ENCODE data around the gene EPHA7. TPM values are rescaled to one million over a fixed set of nuclear protein-coding genes. Genes with fewer than 3 reads are reported as not detected.

The EPHA7 gene
- total RNA-seq, 4 donors from 2014 or later = 158 to 262 (median 219) TPM

- H3K27ac ChIP-seq (replicated peaks in 1 of 4) = peak overlapping the region in 1 of 4 donors; percentile 37
- H3K4me3 ChIP-seq = no peak overlapping the region
- TF ChIP-seq EP300 (IDR thresholded peaks at IDR 0.05) (no peak), POLR2A (IDR thresholded peaks at IDR 0.05; ENCODE audit: low read depth) (no peak), POLR2AphosphoS5 (IDR thresholded peaks at IDR 0.05) (no peak)
- TF ChIP-seq, protein P1, sequence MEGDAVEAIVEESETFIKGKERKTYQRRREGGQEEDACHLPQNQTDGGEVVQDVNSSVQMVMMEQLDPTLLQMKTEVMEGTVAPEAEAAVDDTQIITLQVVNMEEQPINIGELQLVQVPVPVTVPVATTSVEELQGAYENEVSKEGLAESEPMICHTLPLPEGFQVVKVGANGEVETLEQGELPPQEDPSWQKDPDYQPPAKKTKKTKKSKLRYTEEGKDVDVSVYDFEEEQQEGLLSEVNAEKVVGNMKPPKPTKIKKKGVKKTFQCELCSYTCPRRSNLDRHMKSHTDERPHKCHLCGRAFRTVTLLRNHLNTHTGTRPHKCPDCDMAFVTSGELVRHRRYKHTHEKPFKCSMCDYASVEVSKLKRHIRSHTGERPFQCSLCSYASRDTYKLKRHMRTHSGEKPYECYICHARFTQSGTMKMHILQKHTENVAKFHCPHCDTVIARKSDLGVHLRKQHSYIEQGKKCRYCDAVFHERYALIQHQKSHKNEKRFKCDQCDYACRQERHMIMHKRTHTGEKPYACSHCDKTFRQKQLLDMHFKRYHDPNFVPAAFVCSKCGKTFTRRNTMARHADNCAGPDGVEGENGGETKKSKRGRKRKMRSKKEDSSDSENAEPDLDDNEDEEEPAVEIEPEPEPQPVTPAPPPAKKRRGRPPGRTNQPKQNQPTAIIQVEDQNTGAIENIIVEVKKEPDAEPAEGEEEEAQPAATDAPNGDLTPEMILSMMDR (IDR thresholded peaks at IDR 0.05) = no peak
- intact Hi-C loops (cut with DNase I) = no loop called here
- no peak for DNase-seq (ENCODE audit: extremely low spot score)
- H3K9me3 ChIP-seq = no peaks in the 10 kb centered on the region
- H3K36me3 ChIP-seq = peaks cover 0 to 38% (median 3%) of the 10 kb centered on the region in 4 donors
- peaks cover 0 to 33% (median 10%) of the 10 kb centered on the region in 4 donors for H3K4me1 ChIP-seq
- H3K27me3 ChIP-seq = no peaks in the 10 kb centered on the region
- WGBS = 53% methylated on average over 2 of the region's 2 CpGs
These were observed 170.7 kb downstream of the EPHA7 start for GRCh38 chr6:93248631-93249030.

DNA sequence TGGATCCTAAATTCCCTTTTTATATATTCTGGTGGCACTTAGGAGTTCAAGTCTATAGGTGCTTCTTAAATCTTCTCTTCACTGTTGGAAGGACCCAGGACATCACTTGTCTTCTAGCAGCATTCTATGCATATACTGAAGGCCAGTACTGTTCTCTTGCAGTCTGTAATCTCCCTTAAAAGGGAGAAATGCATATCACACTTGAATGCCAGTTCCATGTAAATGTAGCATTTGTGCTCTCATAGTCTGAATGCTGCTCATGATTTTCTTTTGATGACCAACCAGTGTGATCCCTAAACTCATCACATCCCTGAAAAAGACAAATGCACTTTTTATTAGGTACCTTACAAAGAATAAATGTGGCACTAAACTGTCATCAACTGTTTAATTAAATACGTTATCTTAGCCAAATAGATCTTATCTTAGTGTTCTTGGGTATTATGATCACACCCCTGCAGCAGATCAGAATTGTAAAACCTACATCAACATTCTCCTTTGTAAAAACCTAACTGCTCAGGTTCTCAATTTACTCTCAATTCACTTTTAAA is 176.1 kb downstream of the EPHA7 start:
- Histone ChIP-seq H3K9me3 (no peaks in the 10 kb centered on the region), H3K36me3 (peaks cover 0 to 29% (median 3%) of the 10 kb centered on the region in 4 donors), H3K27ac (replicated peaks in 1 of 4) (peak overlapping the region in 1 of 4 donors; percentile 14), H3K27me3 (no peaks in the 10 kb centered on the region), H3K4me1 (peaks cover 0 to 54% (median 31%) of the 10 kb centered on the region in 4 donors), H3K4me3 (no peak overlapping the region)
- WGBS = 42% methylated on average over 1 of the region's 1 CpG
- intact Hi-C loops (cut with DNase I) = no loop called here
- TF ChIP-seq POLR2A (IDR thresholded peaks at IDR 0.05; ENCODE audit: low read depth) = no peak
- TF ChIP-seq, protein P1 (IDR thresholded peaks at IDR 0.05) = no peak
- TF ChIP-seq EP300 (IDR thresholded peaks at IDR 0.05) = no peak
- no peak for TF ChIP-seq POLR2AphosphoS5 (IDR thresholded peaks at IDR 0.05)
- no peak for DNase-seq (ENCODE audit: extremely low spot score)

DNA sequence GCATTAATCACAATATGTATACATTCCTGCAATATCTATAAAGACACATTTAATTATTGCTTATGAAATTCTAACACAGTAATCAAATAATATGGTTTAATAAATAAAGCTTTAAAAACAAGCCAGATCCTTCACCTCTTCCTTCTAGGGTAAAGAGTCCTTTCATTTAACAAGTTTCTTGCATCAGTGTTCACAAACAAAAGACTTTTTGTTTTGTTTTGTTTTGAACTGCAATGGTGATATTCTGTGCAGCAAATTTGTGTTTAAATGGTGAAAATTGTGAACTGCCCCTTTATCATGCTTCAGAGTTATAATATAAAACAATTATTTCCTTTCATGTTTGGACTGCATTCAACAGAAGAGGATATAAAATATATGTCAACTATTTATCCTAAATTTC is 177.3 kb downstream of the EPHA7 start:
- Histone ChIP-seq H3K4me1 (peaks cover 0 to 44% (median 31%) of the 10 kb centered on the region in 4 donors), H3K27ac (replicated peaks in 1 of 4) (peak overlapping the region in 1 of 4 donors; percentile 16), H3K4me3 (no peak overlapping the region), H3K9me3 (no peaks in the 10 kb centered on the region), H3K27me3 (no peaks in the 10 kb centered on the region), H3K36me3 (peaks cover 0 to 25% (median 3%) of the 10 kb centered on the region in 4 donors)
- no peak for DNase-seq (ENCODE audit: extremely low spot score)
- TF ChIP-seq POLR2AphosphoS5 (IDR thresholded peaks at IDR 0.05) (no peak), POLR2A (IDR thresholded peaks at IDR 0.05; ENCODE audit: low read depth) (no peak)
- intact Hi-C loops (cut with DNase I) = no loop called here

- intact Hi-C loops (cut with DNase I) = no loop called here
- H3K36me3 ChIP-seq = no peaks in the 10 kb centered on the region
- TF ChIP-seq EP300 (IDR thresholded peaks at IDR 0.05) (no peak), POLR2A (IDR thresholded peaks at IDR 0.05; ENCODE audit: low read depth) (no peak)
- DNase-seq (ENCODE audit: extremely low spot score) = no peak
- H3K27me3 ChIP-seq = no peaks in the 10 kb centered on the region
- H3K9me3 ChIP-seq = no peaks in the 10 kb centered on the region
- H3K4me3 ChIP-seq = no peak overlapping the region
- H3K27ac ChIP-seq (replicated peaks in 1 of 4) = no peak overlapping the region
- 38% methylated on average over 1 of the region's 1 CpG for WGBS
- H3K4me1 ChIP-seq = peaks cover 0 to 44% (median 35%) of the 10 kb centered on the region in 4 donors
These were observed 180.7 kb downstream of the EPHA7 start for GRCh38 chr6:93238632-93239031.

- Histone ChIP-seq H3K9me3 (no peaks in the 10 kb centered on the region), H3K27me3 (no peaks in the 10 kb centered on the region), H3K4me3 (no peak overlapping the region), H3K36me3 (no peaks in the 10 kb centered on the region), H3K4me1 (peaks cover 0 to 18% (median 10%) of the 10 kb centered on the region in 4 donors), H3K27ac (replicated peaks in 1 of 4) (peak overlapping the region in 2 of 4 donors; percentile 1 to 19)
- DNase-seq (ENCODE audit: extremely low spot score) = no peak
- TF ChIP-seq POLR2A (IDR thresholded peaks at IDR 0.05; ENCODE audit: low read depth) = no peak
- TF ChIP-seq, protein P1 (IDR thresholded peaks at IDR 0.05) = no peak
- TF ChIP-seq POLR2AphosphoS5 (IDR thresholded peaks at IDR 0.05) = no peak
- no peak for TF ChIP-seq EP300 (IDR thresholded peaks at IDR 0.05)
- WGBS = 54% methylated on average over 3 of the region's 3 CpGs
- intact Hi-C loops (cut with DNase I) = no loop called here
These were observed 183.6 kb downstream of the EPHA7 start for GRCh38 chr6:93235775-93236174.

DNA sequence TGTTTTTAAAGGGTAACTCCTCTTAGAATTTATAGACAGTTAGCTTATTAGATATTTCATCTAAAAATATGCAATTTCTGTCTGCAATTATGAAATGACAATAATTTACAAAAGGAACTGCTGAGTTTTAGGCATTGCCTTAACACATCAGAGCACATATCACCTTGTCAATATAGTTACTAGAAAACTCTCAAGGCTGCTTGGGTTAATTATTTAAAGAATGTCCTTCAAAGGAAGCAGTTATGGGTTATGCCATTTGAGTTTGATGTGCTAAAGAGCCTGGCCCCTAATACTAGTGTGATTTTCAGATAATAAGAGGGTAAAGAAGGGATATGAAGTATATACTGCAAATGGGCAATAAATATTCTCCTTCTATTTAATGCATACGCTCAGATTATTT is 192.5 kb downstream of the EPHA7 start:
- no peaks in the 10 kb centered on the region for H3K27me3 ChIP-seq
- intact Hi-C loops (cut with DNase I) = no loop called here
- H3K9me3 ChIP-seq = no peaks in the 10 kb centered on the region
- no peak for TF ChIP-seq EP300 (IDR thresholded peaks at IDR 0.05)
- no peak for TF ChIP-seq POLR2A (IDR thresholded peaks at IDR 0.05; ENCODE audit: low read depth)
- TF ChIP-seq, protein P1 (IDR thresholded peaks at IDR 0.05) = no peak
- no peak for TF ChIP-seq POLR2AphosphoS5 (IDR thresholded peaks at IDR 0.05)
- no peak for DNase-seq (ENCODE audit: extremely low spot score)
- H3K27ac ChIP-seq (replicated peaks in 1 of 4) = no peak overlapping the region
- H3K4me1 ChIP-seq = peaks cover 0 to 8% (median 4%) of the 10 kb centered on the region in 4 donors
- no peak overlapping the region for H3K4me3 ChIP-seq
- no peaks in the 10 kb centered on the region for H3K36me3 ChIP-seq
- 94% methylated on average over 1 of the region's 1 CpG for WGBS
